WTC11 (cell line): ENCODE measurements around the gene PAK1IP1.

Source experiments
- FOXJ3 ChIP-seq: sonication (generic); formaldehyde crosslinking; IDR thresholded peaks from 2 replicates; pipeline ENCODE4 v1.9.0; 2021; ENCODE audit warnings: missing genetic modification reagents, mild to moderate bottlenecking, borderline replicate concordance
- NR3C1 ChIP-seq: sonication (generic); formaldehyde crosslinking; conservative IDR thresholded peaks from 2 replicates; pipeline ENCODE4 v1.8.1; 2023; ENCODE audit warnings: low read depth, mild to moderate bottlenecking, missing genetic modification reagents
- ZNF281 ChIP-seq: sonication (generic); formaldehyde crosslinking; IDR thresholded peaks from 2 replicates; pipeline ENCODE4 v1.8.0; 2023; ENCODE audit warnings: mild to moderate bottlenecking, missing genetic modification reagents
- TF ChIP-seq, protein P1 (sequence below): sonication (generic); formaldehyde crosslinking; IDR thresholded peaks from 2 replicates; pipeline ENCODE4 v1.8.1; 2022; ENCODE audit warnings: low read depth, missing genetic modification reagents, borderline replicate concordance
- TF ChIP-seq, protein P2 (sequence below): fragments of 200-600 bp; IDR thresholded peaks from 2 replicates; pipeline ENCODE4 v1.8.0; 2022; ENCODE audit warnings: antibody characterized with exemption

DNA sequence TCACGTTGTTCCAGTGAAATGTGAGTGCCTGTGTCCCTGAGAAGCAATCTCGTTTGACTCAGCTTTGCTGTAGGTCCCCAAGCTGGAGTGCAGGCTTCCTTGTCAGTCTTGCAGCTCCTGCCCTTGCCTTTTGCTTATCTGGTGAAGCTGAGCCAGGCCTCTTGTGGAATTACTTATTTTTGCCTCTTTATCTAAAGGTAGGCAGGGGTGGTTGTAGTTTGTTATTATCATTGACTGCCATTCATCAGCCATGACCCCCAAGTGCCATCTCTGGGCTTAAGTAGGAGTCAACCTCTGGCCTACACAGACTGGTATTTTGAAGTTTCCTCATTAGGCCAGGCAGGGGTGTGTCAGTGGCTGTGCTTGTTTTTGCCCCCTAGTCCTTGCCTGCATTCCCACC, 55.0 kb downstream of the PAK1IP1 start:
- TF ChIP-seq, protein P1, sequence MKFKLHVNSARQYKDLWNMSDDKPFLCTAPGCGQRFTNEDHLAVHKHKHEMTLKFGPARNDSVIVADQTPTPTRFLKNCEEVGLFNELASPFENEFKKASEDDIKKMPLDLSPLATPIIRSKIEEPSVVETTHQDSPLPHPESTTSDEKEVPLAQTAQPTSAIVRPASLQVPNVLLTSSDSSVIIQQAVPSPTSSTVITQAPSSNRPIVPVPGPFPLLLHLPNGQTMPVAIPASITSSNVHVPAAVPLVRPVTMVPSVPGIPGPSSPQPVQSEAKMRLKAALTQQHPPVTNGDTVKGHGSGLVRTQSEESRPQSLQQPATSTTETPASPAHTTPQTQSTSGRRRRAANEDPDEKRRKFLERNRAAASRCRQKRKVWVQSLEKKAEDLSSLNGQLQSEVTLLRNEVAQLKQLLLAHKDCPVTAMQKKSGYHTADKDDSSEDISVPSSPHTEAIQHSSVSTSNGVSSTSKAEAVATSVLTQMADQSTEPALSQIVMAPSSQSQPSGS (CRISPR knock-in tag), result no peak
- TF ChIP-seq FOXJ3 (CRISPR knock-in tag) (no peak), ZNF281 (no peak), NR3C1 (no peak)
- TF ChIP-seq, protein P2, sequence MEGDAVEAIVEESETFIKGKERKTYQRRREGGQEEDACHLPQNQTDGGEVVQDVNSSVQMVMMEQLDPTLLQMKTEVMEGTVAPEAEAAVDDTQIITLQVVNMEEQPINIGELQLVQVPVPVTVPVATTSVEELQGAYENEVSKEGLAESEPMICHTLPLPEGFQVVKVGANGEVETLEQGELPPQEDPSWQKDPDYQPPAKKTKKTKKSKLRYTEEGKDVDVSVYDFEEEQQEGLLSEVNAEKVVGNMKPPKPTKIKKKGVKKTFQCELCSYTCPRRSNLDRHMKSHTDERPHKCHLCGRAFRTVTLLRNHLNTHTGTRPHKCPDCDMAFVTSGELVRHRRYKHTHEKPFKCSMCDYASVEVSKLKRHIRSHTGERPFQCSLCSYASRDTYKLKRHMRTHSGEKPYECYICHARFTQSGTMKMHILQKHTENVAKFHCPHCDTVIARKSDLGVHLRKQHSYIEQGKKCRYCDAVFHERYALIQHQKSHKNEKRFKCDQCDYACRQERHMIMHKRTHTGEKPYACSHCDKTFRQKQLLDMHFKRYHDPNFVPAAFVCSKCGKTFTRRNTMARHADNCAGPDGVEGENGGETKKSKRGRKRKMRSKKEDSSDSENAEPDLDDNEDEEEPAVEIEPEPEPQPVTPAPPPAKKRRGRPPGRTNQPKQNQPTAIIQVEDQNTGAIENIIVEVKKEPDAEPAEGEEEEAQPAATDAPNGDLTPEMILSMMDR, result no peak
